IPS-NIHi7 (cell line): ENCODE data around the gene DMAC2.
"Not testable (repeated sequence)": the region's sequence is repeated elsewhere in the genome, so short reads cannot be mapped to it uniquely, and the experiment has no call there.

Experiments used
- DNase-seq: peaks from one replicate; pipeline ENCODE4 v3.0.0; 2012; ENCODE audit warnings: mixed read lengths; ENCODE audit errors: extremely low spot score

Gene DMAC2

GRCh38 chr19:41439441-41440222, at the start of gene DMAC2:
Gene DMAC2, minus strand, starts transcription at chr19:41439912. Its CDS starts 13 bp downstream, at chr19:41439899.
- DNase-seq: peak; percentile 99

- DNase-seq: not testable (repeated sequence)
These were observed 47.2 kb upstream of the DMAC2 start for GRCh38 chr19:41486953-41487352.

GRCh38 chr19:41484822-41485221, 45.1 kb upstream of the DMAC2 start:
- DNase-seq: no peak

GRCh38 chr19:41480336-41480735, 40.6 kb upstream of the DMAC2 start:
- no peak for DNase-seq

- DNase-seq: no peak
These were observed 40.1 kb upstream of the DMAC2 start for GRCh38 chr19:41479757-41480191.

- no peak for DNase-seq
These were observed 39.4 kb upstream of the DMAC2 start for GRCh38 chr19:41478875-41479756.

- no peak for DNase-seq
These were observed 38.5 kb upstream of the DMAC2 start for GRCh38 chr19:41478171-41478570.

GRCh38 chr19:41476583-41476982, 36.9 kb upstream of the DMAC2 start:
- no peak for DNase-seq

- DNase-seq: not testable (repeated sequence)
These were observed 23.8 kb upstream of the DMAC2 start for GRCh38 chr19:41463257-41464256.

- no peak for DNase-seq
These were observed 22.8 kb upstream of the DMAC2 start for GRCh38 chr19:41462497-41462896.

- DNase-seq: no peak
These were observed 17.5 kb upstream of the DMAC2 start for GRCh38 chr19:41457241-41457640.

- no peak for DNase-seq
These were observed 16.7 kb upstream of the DMAC2 start for GRCh38 chr19:41456342-41456918.

- DNase-seq: no peak
These were observed 16.2 kb upstream of the DMAC2 start for GRCh38 chr19:41455936-41456335.

- no peak for DNase-seq
These were observed 13.0 kb upstream of the DMAC2 start for GRCh38 chr19:41452584-41453275.

GRCh38 chr19:41449865-41450178, 10.1 kb upstream of the DMAC2 start:
- no peak for DNase-seq

- peak; percentile 97 for DNase-seq
These were observed 9.6 kb upstream of the DMAC2 start for GRCh38 chr19:41449079-41449864.

GRCh38 chr19:41447732-41448332, 8.1 kb upstream of the DMAC2 start:
- DNase-seq: no peak

- no peak for DNase-seq
These were observed 5.9 kb upstream of the DMAC2 start for GRCh38 chr19:41445575-41445974.

GRCh38 chr19:41443813-41444455, 4.2 kb upstream of the DMAC2 start:
- no peak for DNase-seq
